MM.1S (cell line): ENCODE measurements around the gene DNAH8.

Source experiments
- DNase-seq: peaks from one replicate; pipeline ENCODE4 v3.0.0-alpha.2; 2015
- H2AFZ ChIP-seq: fragments of 300-600 bp; sonication (generic); 2 replicates; pipeline ENCODE4 v1.6.0; 2016; ENCODE audit warnings: antibody characterized with exemption, low read length
- H3F3A ChIP-seq: fragments of 300-600 bp; sonication (generic); 2 replicates; pipeline ENCODE4 v1.6.1; 2016; ENCODE audit warnings: mild to moderate bottlenecking, antibody characterized with exemption, low read length, moderate library complexity, mixed read lengths; ENCODE audit not compliant: insufficient read depth
- H3K27ac ChIP-seq: fragments of 300-600 bp; sonication (generic); 2 replicates; pipeline ENCODE4 v1.5.1; 2016; ENCODE audit warnings: mild to moderate bottlenecking, low read length
- H3K27me3 ChIP-seq: fragments of 300-600 bp; sonication (generic); replicated peaks from 2 replicates; pipeline ENCODE4 v1.6.0; 2016; ENCODE audit warnings: low read length; ENCODE audit not compliant: insufficient read depth
- H3K36me3 ChIP-seq: fragments of 300-600 bp; sonication (generic); replicated peaks from 2 replicates; pipeline ENCODE4 v1.6.1; 2016; ENCODE audit warnings: mild to moderate bottlenecking, low read length, mixed read lengths; ENCODE audit not compliant: insufficient read depth
- H3K4me1 ChIP-seq: fragments of 300-600 bp; sonication (generic); 2 replicates; pipeline ENCODE4 v1.6.1; 2016; ENCODE audit warnings: low read length, mixed read lengths
- H3K4me2 ChIP-seq: fragments of 300-600 bp; sonication (generic); 2 replicates; pipeline ENCODE4 v1.6.0; 2016; ENCODE audit warnings: low read depth, low read length
- H3K4me3 ChIP-seq: fragments of 300-600 bp; sonication (generic); 2 replicates; pipeline ENCODE4 v1.5.1; 2016; ENCODE audit warnings: low read length, mixed read lengths
- H3K79me2 ChIP-seq: fragments of 300-600 bp; sonication (generic); 2 replicates; pipeline ENCODE4 v1.6.1; 2016; ENCODE audit warnings: mixed run types, low read length, mixed read lengths
- H3K9ac ChIP-seq: fragments of 300-600 bp; sonication (generic); 2 replicates; pipeline ENCODE4 v1.6.1; 2016; ENCODE audit warnings: low read length, mixed read lengths
- H3K9me2 ChIP-seq: fragments of 300-600 bp; sonication (generic); replicated peaks from 2 replicates; pipeline ENCODE4 v1.6.1; 2016; ENCODE audit warnings: mild to moderate bottlenecking, low read length, mixed read lengths; ENCODE audit not compliant: insufficient read depth
- H3K9me3 ChIP-seq: fragments of 300-600 bp; sonication (generic); replicated peaks from 2 replicates; pipeline ENCODE4 v1.6.1; 2016; ENCODE audit warnings: mild to moderate bottlenecking, low read length, mixed read lengths; ENCODE audit not compliant: insufficient read depth
- H4K20me1 ChIP-seq: fragments of 300-600 bp; sonication (generic); 2 replicates; pipeline ENCODE4 v1.6.1; 2016; ENCODE audit warnings: mild to moderate bottlenecking, low read length, moderate library complexity, mixed read lengths; ENCODE audit not compliant: insufficient read depth
- CTCF ChIP-seq: fragments of 300-600 bp; sonication (generic); IDR thresholded peaks from 2 replicates; pipeline ENCODE4 v1.5.1; 2016; ENCODE audit warnings: antibody characterized with exemption, low read length, mixed read lengths
- EZH2 ChIP-seq: fragments of 300-600 bp; sonication (generic); optimal IDR thresholded peaks from 2 replicates; pipeline ENCODE3; 2017; ENCODE audit warnings: low read depth, mild to moderate bottlenecking, antibody characterized with exemption, low read length, mixed read lengths
- EZH2phosphoT487 ChIP-seq: fragments of 300-600 bp; sonication (generic); IDR thresholded peaks from 2 replicates; pipeline ENCODE4 v1.6.1; 2018; ENCODE audit warnings: antibody characterized with exemption, low read length

Gene DNAH8

GRCh38 chr6:39068391-39068790, 353.3 kb downstream of the DNAH8 start:
- Histone ChIP-seq H3K9ac (no peak overlapping the region), H3K4me3 (no peak overlapping the region), H3K27me3 (no peaks in the 10 kb centered on the region), H3K79me2 (no peaks in the 10 kb centered on the region), H3K27ac (no peak overlapping the region), H3K4me2 (no peak overlapping the region), H2AFZ (no peak overlapping the region), H3K9me2 (no peaks in the 10 kb centered on the region), H3K4me1 (no peaks in the 10 kb centered on the region), H4K20me1 (no peaks in the 10 kb centered on the region), H3F3A (no peaks in the 10 kb centered on the region), H3K36me3 (no peaks in the 10 kb centered on the region), H3K9me3 (no peaks in the 10 kb centered on the region)
- no peak for DNase-seq
- no peak for TF ChIP-seq EZH2
- TF ChIP-seq CTCF = no peak
- no peak for TF ChIP-seq EZH2phosphoT487

- Histone ChIP-seq H3K4me3 (no peak overlapping the region), H3K4me2 (no peak overlapping the region), H3K4me1 (no peaks in the 10 kb centered on the region), H3K27me3 (no peaks in the 10 kb centered on the region), H3F3A (no peaks in the 10 kb centered on the region), H3K9me2 (no peaks in the 10 kb centered on the region), H3K79me2 (no peaks in the 10 kb centered on the region), H3K27ac (no peak overlapping the region), H2AFZ (no peak overlapping the region), H3K9me3 (no peaks in the 10 kb centered on the region), H3K36me3 (no peaks in the 10 kb centered on the region), H3K9ac (no peak overlapping the region), H4K20me1 (no peaks in the 10 kb centered on the region)
- DNase-seq = no peak
- TF ChIP-seq EZH2 = no peak
- TF ChIP-seq CTCF = no peak
- no peak for TF ChIP-seq EZH2phosphoT487
Measured at GRCh38 chr6:39072830-39073229, 357.7 kb downstream of the DNAH8 start.

GRCh38 chr6:39073471-39074355, 358.6 kb downstream of the DNAH8 start:
- Histone ChIP-seq H3K4me3 (no peak overlapping the region), H3K9me2 (no peaks in the 10 kb centered on the region), H4K20me1 (no peaks in the 10 kb centered on the region), H2AFZ (no peak overlapping the region), H3K9ac (no peak overlapping the region), H3K4me1 (no peaks in the 10 kb centered on the region), H3K27me3 (no peaks in the 10 kb centered on the region), H3K36me3 (no peaks in the 10 kb centered on the region), H3K27ac (no peak overlapping the region), H3F3A (no peaks in the 10 kb centered on the region), H3K79me2 (no peaks in the 10 kb centered on the region), H3K9me3 (no peaks in the 10 kb centered on the region), H3K4me2 (no peak overlapping the region)
- TF ChIP-seq CTCF (no peak), EZH2 (no peak), EZH2phosphoT487 (no peak)
- DNase-seq = no peak
